Endodermal cell (in vitro differentiated cells): ENCODE results near the gene FAR1. TPM values are rescaled to one million over a fixed set of nuclear protein-coding genes. Genes with fewer than 3 reads are reported as not detected.
A peak's percentile ranks its signal among the peaks of the same experiment; 100 is the strongest.

Experiments
- DNase-seq: peaks from one replicate; pipeline ENCODE4 v3.0.0-alpha.2; 2017
- H3K27ac ChIP-seq: 2 replicates; pipeline ENCODE4 v1.5.1; 2013; ENCODE audit warnings: mild to moderate bottlenecking, low read depth, low read length, moderate library complexity
- H3K27me3 ChIP-seq: 2 replicates; pipeline ENCODE4 v1.6.1; 2013; ENCODE audit warnings: mild to moderate bottlenecking, low read length, moderate library complexity; ENCODE audit not compliant: insufficient read depth, control insufficient read depth, poor library complexity, severe bottlenecking
- H3K36me3 ChIP-seq: 2 replicates; pipeline ENCODE4 v1.7.0; 2013; ENCODE audit warnings: mild to moderate bottlenecking, low read length, moderate library complexity; ENCODE audit not compliant: control insufficient read depth, insufficient read depth
- H3K4me1 ChIP-seq: one replicate; pipeline ENCODE4 v1.7.0; 2013; ENCODE audit warnings: low read length; ENCODE audit not compliant: control insufficient read depth, insufficient read depth
- H3K4me3 ChIP-seq: 2 replicates; pipeline ENCODE4 v1.5.1; 2013; ENCODE audit warnings: mild to moderate bottlenecking, low read length, moderate library complexity
- H3K9ac ChIP-seq: 2 replicates; pipeline ENCODE4 v1.6.1; 2013; ENCODE audit warnings: mild to moderate bottlenecking, low read length, moderate library complexity; ENCODE audit not compliant: poor library complexity, severe bottlenecking; ENCODE audit errors: extremely low read depth
- H3K9me3 ChIP-seq: 2 replicates; pipeline ENCODE4 v1.6.1; 2013; ENCODE audit warnings: mild to moderate bottlenecking, low read length, moderate library complexity; ENCODE audit not compliant: control insufficient read depth
- H3K27ac Mint-ChIP-seq: 2 replicates; pipeline ENCODE4 v1.8.0; 2020; ENCODE audit warnings: mixed read lengths
- H3K27me3 Mint-ChIP-seq: 2 replicates; pipeline ENCODE4 v1.8.0; 2021; ENCODE audit warnings: mild to moderate bottlenecking, mixed read lengths; ENCODE audit not compliant: insufficient read depth
- H3K36me3 Mint-ChIP-seq: 2 replicates; pipeline ENCODE4 v1.8.0; 2020; ENCODE audit warnings: low read depth, mixed read lengths
- H3K4me1 Mint-ChIP-seq: 2 replicates; pipeline ENCODE4 v1.8.0; 2020; ENCODE audit warnings: mixed read lengths
- H3K4me3 Mint-ChIP-seq: 2 replicates; pipeline ENCODE4 v1.8.0; 2020; ENCODE audit warnings: mild to moderate bottlenecking, moderate library complexity, mixed read lengths
- H3K9me3 Mint-ChIP-seq: 2 replicates; pipeline ENCODE4 v1.8.0; 2020; ENCODE audit warnings: mild to moderate bottlenecking, mixed read lengths
- CTCF ChIP-seq: fragments of 200-600 bp; sonication (generic); conservative IDR thresholded peaks from 2 replicates; pipeline ENCODE4 v1.5.0; 2021; ENCODE audit warnings: antibody characterized with exemption, mild to moderate bottlenecking
- WGBS, 2 experiments: methylation state at CpG; one replicate each; pipeline versions ENCODE4 v1.1.5 to v1.1.7; 2013; ENCODE audit warnings: missing lambda C conversion rate in 2 of 2, mixed read lengths in 1 of 2; ENCODE audit not compliant: insufficient coverage in 1 of 2, insufficient read length in 1 of 2; 5-methylcytosine and 5-hydroxymethylcytosine counted together
- total RNA-seq, 2 donors: library from RNA; stranded (reverse); fragmentation: NEBNext Ultra II Directional in 1 of 2; extraction: Animal tissue kit (Norgen Biotek cat#: 25700) in 1 of 2; gene quantifications; 2 replicates in 1 of 2; 3 replicates in 1 of 2; pipeline ENCODE4 v1.2.1, GENCODE V29; 2021

Gene FAR1
- total RNA-seq, 2 donors from 2014 or later = 98.3 to 98.8 TPM

GRCh38 chr11:13667245-13667644 lies 1.2 kb upstream of the FAR1 start:
- Histone ChIP-seq H3K27ac (no peak overlapping the region), H3K36me3 (no peaks in the 10 kb centered on the region), H3K27me3 (no peaks in the 10 kb centered on the region), H3K9ac (no peak overlapping the region), H3K4me1 (no peaks in the 10 kb centered on the region), H3K4me3 (peak overlapping the region; percentile 86), H3K9me3 (no peaks in the 10 kb centered on the region)
- no peak for DNase-seq
- TF ChIP-seq CTCF = no peak
- Mint-ChIP-seq H3K4me1 (peaks cover 19% of the 10 kb centered on the region), H3K4me3 (peak overlapping the region; percentile 87), H3K9me3 (peaks cover under 1% of the 10 kb centered on the region), H3K27ac (no peak overlapping the region), H3K27me3 (no peaks in the 10 kb centered on the region), H3K36me3 (peaks cover 7% of the 10 kb centered on the region)
- WGBS, 2 experiments = 87 to 98% methylated on average over 5 of the region's 5 CpGs

- peak overlapping the region; percentile 86 for H3K4me3 ChIP-seq
- no peaks in the 10 kb centered on the region for H3K36me3 ChIP-seq
- no peaks in the 10 kb centered on the region for H3K27me3 ChIP-seq
- no peak overlapping the region for H3K9ac ChIP-seq
- Mint-ChIP-seq H3K27me3 (no peaks in the 10 kb centered on the region), H3K4me3 (peak overlapping the region; percentile 87), H3K4me1 (peaks cover 24% of the 10 kb centered on the region), H3K36me3 (peaks cover 7% of the 10 kb centered on the region), H3K9me3 (no peaks in the 10 kb centered on the region), H3K27ac (peak overlapping the region; percentile 63)
- no peaks in the 10 kb centered on the region for H3K9me3 ChIP-seq
- no peak for DNase-seq
- no peak for TF ChIP-seq CTCF
- peak overlapping the region; percentile 56 for H3K27ac ChIP-seq
- WGBS, 2 experiments = 23 to 29% methylated on average over 6 to 13 of the region's 15 CpGs
- no peaks in the 10 kb centered on the region for H3K4me1 ChIP-seq
Measured at GRCh38 chr11:13667795-13668101, 720 bp upstream of the FAR1 start.

- Histone ChIP-seq H3K27me3 (no peaks in the 10 kb centered on the region), H3K4me3 (peak overlapping the region; percentile 93), H3K9me3 (no peaks in the 10 kb centered on the region), H3K4me1 (no peaks in the 10 kb centered on the region), H3K9ac (peak overlapping the region; percentile 60), H3K27ac (peak overlapping the region; percentile 62), H3K36me3 (no peaks in the 10 kb centered on the region)
- 0% methylated on average over 6 to 33 of the region's 33 CpGs for WGBS, 2 experiments
- peaks cover 7% of the 10 kb centered on the region for H3K36me3 Mint-ChIP-seq
- DNase-seq = peak; percentile 70
- no peaks in the 10 kb centered on the region for H3K9me3 Mint-ChIP-seq
- H3K4me3 Mint-ChIP-seq = peak overlapping the region; percentile 87
- TF ChIP-seq CTCF = no peak
- peak overlapping the region; percentile 92 for H3K27ac Mint-ChIP-seq
- H3K27me3 Mint-ChIP-seq = no peaks in the 10 kb centered on the region
- H3K4me1 Mint-ChIP-seq = peaks cover 29% of the 10 kb centered on the region
Measured at GRCh38 chr11:13668957-13669521, 571 bp downstream of the FAR1 start.
